ENCODE measurements around the gene DYNC1LI2. TPM values are rescaled to one million over a fixed set of nuclear protein-coding genes. Genes with fewer than 3 reads are reported as not detected.
"Not testable (repeated sequence)": the region's sequence is repeated elsewhere in the genome, so short reads cannot be mapped to it uniquely, and the experiment has no call there.

DYNC1LI2 gene
- total RNA-seq, 2 donors from 2014 or later, result 138 to 162 TPM

GRCh38 chr16:66692341-66692740, 59.1 kb downstream of the DYNC1LI2 start:
- H3K36me3 ChIP-seq, result no peaks in the 10 kb centered on the region
- H3K9me3 ChIP-seq, result no peaks in the 10 kb centered on the region
- H3K27me3 ChIP-seq, result no peaks in the 10 kb centered on the region
- no peak overlapping the region for H3K4me3 ChIP-seq
- intact Hi-C loops (cut with DNase I), result no loop called here
- DNase-seq, result no peak
- no peak overlapping the region for H3K9ac ChIP-seq (ENCODE audit: low read depth in 2 of 2, low read length in 2 of 2)
- no peak overlapping the region for H3K27ac ChIP-seq
- TF ChIP-seq CTCF (IDR thresholded peaks at IDR 0.05), result no peak
- peaks cover 8% of the 10 kb centered on the region for H3K4me1 ChIP-seq

- H3K27me3 ChIP-seq, result no peaks in the 10 kb centered on the region
- H3K9ac ChIP-seq (ENCODE audit: low read depth in 2 of 2, low read length in 2 of 2), result no peak overlapping the region
- DNase-seq, result no peak
- no peaks in the 10 kb centered on the region for H3K36me3 ChIP-seq
- TF ChIP-seq CTCF (IDR thresholded peaks at IDR 0.05), result no peak
- H3K4me1 ChIP-seq, result peaks cover 8% of the 10 kb centered on the region
- H3K9me3 ChIP-seq, result no peaks in the 10 kb centered on the region
- H3K4me3 ChIP-seq, result no peak overlapping the region
- H3K27ac ChIP-seq, result peak overlapping the region; percentile 20
- intact Hi-C loops (cut with DNase I), result no loop called here
Observed at GRCh38 chr16:66691234-66691633, 60.2 kb downstream of the DYNC1LI2 start.

GRCh38 chr16:66690106-66690847, 61.1 kb downstream of the DYNC1LI2 start:
- no peak overlapping the region for H3K4me3 ChIP-seq
- intact Hi-C loops (cut with DNase I), result no loop called here
- H3K27ac ChIP-seq, result no peak overlapping the region
- H3K4me1 ChIP-seq, result peaks cover 8% of the 10 kb centered on the region
- H3K9ac ChIP-seq (ENCODE audit: low read depth in 2 of 2, low read length in 2 of 2), result no peak overlapping the region
- TF ChIP-seq CTCF (IDR thresholded peaks at IDR 0.05), result no peak
- no peaks in the 10 kb centered on the region for H3K9me3 ChIP-seq
- no peak for DNase-seq
- no peaks in the 10 kb centered on the region for H3K36me3 ChIP-seq
- H3K27me3 ChIP-seq, result no peaks in the 10 kb centered on the region

GRCh38 chr16:66689282-66689681, 62.1 kb downstream of the DYNC1LI2 start:
- H3K27ac ChIP-seq, result no peak overlapping the region
- H3K4me1 ChIP-seq, result peaks cover 7% of the 10 kb centered on the region
- H3K9me3 ChIP-seq, result no peaks in the 10 kb centered on the region
- no peak for DNase-seq
- H3K27me3 ChIP-seq, result no peaks in the 10 kb centered on the region
- no peak overlapping the region for H3K4me3 ChIP-seq
- intact Hi-C loops (cut with DNase I), result no loop called here
- no peak for TF ChIP-seq CTCF (IDR thresholded peaks at IDR 0.05)
- H3K9ac ChIP-seq (ENCODE audit: low read depth in 2 of 2, low read length in 2 of 2), result no peak overlapping the region
- no peaks in the 10 kb centered on the region for H3K36me3 ChIP-seq

GRCh38 chr16:66687906-66688625, 63.3 kb downstream of the DYNC1LI2 start:
- H3K27me3 ChIP-seq, result no peaks in the 10 kb centered on the region
- no peak overlapping the region for H3K27ac ChIP-seq
- DNase-seq, result no peak
- no peaks in the 10 kb centered on the region for H3K9me3 ChIP-seq
- H3K4me3 ChIP-seq, result no peak overlapping the region
- no peak for TF ChIP-seq CTCF (IDR thresholded peaks at IDR 0.05)
- intact Hi-C loops (cut with DNase I), result no loop called here
- H3K9ac ChIP-seq (ENCODE audit: low read depth in 2 of 2, low read length in 2 of 2), result no peak overlapping the region
- no peaks in the 10 kb centered on the region for H3K4me1 ChIP-seq
- no peaks in the 10 kb centered on the region for H3K36me3 ChIP-seq

GRCh38 chr16:66685501-66686115, 65.8 kb downstream of the DYNC1LI2 start:
- H3K9ac ChIP-seq (ENCODE audit: low read depth in 2 of 2, low read length in 2 of 2); H3K27ac ChIP-seq; H3K36me3 ChIP-seq; DNase-seq; H3K27me3 ChIP-seq; H3K4me1 ChIP-seq; intact Hi-C loops (cut with DNase I); H3K4me3 ChIP-seq; H3K9me3 ChIP-seq: not testable (repeated sequence)
